GM18861 (cell line): ENCODE data around the gene SH2D4B.

Source experiments
- ATAC-seq: cut with Tn5 transposase; IDR thresholded peaks from one replicate; pipeline ENCODE4 v1.9.1; 2021; ENCODE audit not compliant: unreplicated experiment

The SH2D4B gene

DNA sequence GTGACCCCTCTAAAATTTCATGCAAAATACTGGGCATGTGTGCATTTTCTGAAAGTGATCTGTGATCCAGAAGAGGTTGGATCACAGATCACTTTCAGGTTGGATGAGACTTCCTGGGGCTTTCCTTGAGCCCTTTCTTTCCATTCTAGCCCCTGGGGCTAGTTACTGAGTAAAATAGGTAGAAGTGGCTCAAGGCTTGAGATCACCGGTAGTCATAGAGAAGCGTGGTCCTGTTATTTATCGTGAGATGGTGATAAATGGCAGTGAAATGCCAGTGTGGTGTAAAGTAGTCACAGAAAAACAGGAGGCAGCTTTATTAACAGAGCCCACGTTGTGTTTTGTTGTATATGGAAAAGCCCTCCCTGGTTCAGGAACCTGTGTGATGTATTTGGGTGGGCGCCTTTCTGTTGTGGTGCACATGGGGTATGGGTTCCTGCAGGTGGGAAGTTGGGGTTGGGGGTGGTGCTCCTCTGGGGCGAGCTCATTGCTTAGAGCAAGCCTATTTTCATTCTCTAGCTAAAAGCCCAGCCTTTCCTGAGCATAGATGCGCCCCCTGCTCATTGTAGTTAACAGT lies 34.0 kb upstream of the SH2D4B start:
- no peak for ATAC-seq

DNA sequence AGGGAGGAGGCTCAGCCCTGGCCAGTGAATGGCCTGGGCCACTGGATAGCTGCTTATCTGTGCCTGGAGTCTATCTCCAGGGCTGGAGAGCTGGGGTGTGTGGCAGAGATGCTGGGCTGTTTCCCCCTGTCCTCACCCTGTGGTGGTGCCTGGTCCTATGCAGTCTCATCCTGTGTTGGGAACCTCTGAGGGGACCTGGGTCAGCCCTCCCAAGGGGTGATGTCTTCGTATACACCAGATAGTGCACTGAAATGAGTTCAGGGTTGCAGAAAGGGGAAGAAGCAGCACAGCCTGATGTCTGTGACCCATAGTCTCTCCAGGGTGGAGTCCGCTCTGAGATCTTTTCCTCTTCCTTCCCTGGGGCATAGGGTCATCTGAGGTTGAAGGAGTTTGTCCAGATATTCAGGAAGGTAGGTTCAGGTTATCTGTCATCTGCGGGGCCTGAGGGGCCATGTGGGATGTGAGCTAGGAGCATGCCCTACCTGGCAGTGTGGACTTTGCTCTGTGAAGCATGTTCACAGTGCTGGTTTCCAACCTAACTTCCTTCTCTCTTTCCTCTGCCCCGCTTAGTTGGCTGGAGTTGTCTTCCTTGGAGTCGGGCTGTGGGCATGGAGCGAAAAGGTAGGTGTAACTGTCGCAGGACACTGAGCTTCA lies 33.4 kb upstream of the SH2D4B start:
- no peak for ATAC-seq

DNA sequence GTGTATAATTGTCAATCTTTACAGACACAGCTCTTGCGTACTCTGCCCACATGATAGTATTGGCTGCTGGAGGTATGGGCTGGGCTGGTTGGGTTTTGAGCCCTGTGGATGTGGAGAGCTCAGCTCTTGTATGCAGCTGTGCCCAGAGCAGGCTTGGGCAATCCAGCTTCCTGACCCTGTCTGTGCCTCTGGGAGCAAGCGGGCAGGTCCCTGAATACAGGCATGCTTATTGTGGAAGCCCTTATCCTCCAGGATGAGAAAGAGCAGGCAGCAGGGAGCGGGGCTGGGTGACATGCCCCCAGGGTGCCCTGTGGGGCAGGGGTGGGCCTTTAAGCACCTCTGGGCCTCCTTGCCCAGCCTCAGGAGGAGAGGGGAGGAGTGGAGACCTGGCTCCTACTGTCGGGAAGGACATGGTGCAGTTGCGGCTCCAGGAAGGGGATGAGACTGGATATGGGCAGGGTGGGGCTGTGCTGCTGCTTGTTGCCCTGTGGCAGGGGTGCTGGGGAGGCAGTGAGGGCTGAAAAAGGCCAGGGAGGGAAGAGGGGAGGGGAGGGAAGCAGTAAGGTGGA lies 32.7 kb upstream of the SH2D4B start:
- no peak for ATAC-seq

DNA sequence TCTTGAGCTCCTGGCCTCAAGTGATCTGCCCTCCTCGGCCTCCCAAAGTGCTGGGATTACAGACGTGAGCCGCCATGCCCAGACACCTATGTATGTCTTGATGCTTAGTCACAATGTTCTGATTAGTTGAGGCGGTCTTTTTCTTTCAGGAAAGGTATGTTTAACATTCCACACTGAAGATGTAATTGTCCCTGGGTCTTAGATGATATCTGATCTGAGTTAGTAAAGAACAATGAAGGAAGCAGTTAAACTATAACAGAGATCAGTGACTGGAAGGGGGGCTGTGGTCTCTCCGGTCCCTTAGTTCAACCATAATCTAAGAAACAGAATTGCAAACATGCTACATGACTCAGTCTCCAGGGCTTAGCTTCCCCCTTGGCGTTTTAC lies 31.5 kb upstream of the SH2D4B start:
- no peak for ATAC-seq

DNA sequence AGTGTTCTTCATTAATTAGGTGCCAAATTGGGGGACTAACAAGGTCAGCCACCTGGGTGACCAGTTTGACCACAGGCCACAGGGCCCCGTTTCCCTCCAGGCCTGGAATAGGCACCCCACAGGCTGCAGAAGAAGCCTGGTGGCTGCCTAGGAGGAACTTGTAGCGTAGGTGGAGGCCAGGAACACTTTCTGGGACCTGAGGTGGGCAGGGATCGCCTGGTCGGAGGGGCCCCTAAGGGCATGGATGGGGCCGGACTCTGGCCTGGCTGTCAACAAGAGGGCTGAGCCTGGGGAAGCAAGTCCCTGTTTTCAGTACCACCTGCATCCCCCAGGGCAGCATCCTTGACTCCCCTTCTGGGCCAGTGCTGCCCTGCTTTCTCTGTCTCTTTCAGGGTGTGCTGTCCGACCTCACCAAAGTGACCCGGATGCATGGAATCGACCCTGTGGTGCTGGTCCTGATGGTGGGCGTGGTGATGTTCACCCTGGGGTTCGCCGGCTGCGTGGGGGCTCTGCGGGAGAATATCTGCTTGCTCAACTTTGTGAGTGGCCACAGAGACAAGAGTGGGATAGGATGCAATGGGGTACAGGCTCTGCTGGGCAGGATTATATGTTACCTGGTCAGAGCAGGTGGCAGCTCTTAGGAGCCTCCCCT lies 30.7 kb upstream of the SH2D4B start:
- ATAC-seq = no peak

DNA sequence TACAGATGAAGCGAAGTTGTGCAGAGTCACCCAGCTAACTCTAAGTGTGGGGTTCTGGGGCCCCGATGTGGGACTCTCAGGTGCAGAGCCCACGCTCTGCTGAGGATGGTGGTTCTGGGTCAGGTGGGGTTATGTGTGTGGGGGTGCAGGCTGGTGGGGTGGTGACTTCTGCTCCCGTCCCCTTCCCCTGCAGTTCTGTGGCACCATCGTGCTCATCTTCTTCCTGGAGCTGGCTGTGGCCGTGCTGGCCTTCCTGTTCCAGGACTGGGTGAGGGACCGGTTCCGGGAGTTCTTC lies 28.6 kb upstream of the SH2D4B start:
- ATAC-seq = no peak

DNA sequence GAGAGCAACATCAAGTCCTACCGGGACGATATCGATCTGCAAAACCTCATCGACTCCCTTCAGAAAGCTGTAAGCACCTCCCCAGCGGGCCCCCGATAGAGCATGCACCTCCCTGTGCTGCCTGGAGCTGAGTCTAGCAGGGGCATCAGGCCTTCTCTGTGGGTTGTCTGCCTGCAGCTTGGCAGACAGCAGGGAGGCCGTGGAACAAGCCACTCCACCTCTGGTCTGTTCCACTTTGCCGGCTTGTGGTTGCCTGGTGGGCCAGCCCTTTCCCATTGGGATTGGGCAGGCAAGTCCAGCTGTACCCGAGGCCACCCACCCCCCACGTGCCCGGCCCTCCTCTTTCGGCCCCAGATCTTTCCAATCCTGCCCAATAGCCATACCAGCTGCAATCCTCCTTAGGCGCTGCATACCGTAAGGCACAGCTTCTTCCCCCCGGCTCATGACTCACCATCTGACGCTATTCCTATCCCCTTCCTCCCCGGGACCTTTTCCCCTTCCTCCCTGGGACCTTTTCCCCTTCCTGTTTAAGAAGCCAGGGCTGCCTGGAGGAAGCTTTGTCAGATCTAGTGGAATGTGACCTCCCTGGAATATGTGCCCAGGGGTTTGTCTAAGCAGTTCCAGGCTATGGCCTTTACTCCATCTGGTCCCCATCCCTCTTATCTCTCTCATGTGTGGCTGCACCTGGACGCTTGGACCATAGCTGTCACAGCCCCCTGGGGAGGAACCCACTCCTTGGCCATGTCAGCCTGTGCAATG lies 28.1 kb upstream of the SH2D4B start:
- ATAC-seq = no peak

DNA sequence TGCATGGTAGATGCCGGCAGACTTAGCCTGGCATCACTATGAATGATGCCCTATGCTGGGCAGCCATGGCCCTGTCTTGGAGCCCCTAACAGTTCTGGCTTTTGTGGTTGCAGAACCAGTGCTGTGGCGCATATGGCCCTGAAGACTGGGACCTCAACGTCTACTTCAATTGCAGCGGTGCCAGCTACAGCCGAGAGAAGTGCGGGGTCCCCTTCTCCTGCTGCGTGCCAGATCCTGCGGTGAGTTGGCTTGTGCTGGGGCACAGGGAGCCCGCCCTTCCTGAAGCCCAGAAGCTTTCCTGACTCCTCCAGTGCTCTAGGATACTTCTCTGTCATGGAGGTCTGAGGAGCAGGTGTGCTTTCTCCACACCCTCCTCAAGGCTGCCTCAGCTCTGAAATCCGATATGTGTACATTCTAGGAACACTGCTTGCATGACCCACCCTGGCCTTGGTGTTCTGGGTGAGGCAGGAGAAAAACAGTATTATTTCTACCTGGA lies 25.6 kb upstream of the SH2D4B start:
- ATAC-seq = no peak

DNA sequence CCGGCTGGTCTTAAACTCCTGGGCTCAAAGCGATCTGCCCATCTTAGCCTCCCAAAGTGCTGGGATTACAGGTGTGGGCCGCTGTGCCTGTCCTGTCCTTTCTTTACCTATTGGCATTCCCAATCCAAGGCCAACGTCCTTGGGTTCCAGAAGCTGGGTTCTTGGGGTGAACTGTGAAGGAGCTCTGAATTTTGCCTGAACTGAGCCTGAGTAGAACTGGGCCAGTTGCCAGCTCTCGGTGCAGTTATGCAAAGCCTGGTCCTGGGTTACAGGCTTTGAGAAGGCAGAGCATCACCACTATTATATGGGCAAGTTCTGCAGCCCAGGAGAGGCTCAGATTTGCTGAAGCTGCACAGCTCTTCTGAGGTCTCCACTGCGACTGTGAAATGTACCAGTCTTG lies 24.6 kb upstream of the SH2D4B start:
- ATAC-seq = no peak

DNA sequence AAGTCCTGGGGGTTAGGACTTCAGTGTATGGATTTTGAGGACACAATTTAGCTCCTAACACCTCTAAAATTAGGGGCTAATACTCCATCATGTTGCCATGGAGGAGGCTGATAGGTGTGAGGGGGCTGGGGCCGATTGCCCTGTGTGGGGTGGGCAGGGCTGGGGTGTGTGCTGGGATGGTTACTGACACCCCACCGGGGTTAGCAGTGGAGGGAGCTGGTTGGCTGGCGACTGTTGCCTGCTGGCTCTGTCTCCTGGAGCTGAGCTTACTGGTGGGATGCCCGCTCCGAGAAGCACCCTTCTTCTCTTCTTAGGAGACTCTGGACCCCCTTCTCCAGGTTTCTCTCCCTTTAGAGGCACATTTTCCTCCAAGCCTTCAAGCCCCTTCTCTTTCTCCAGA lies 22.2 kb upstream of the SH2D4B start:
- no peak for ATAC-seq

DNA sequence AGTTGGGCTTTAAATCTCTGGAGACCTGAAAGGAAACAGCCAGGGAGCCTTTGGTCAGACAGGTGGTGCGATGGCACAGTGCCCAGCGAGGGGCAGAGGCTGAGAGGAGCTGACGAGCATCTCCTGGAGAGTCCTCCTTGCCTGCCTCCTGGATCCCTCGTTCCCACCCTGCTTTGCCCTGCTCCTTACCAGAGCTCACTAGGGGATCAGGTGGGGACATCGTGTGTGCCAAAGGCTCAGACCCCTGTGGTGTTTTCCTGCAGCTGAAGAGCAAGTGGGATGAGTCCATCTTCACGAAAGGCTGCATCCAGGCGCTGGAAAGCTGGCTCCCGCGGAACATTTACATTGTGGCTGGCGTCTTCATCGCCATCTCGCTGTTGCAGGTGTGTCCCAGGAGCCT lies 21.8 kb upstream of the SH2D4B start:
- ATAC-seq = no peak

DNA sequence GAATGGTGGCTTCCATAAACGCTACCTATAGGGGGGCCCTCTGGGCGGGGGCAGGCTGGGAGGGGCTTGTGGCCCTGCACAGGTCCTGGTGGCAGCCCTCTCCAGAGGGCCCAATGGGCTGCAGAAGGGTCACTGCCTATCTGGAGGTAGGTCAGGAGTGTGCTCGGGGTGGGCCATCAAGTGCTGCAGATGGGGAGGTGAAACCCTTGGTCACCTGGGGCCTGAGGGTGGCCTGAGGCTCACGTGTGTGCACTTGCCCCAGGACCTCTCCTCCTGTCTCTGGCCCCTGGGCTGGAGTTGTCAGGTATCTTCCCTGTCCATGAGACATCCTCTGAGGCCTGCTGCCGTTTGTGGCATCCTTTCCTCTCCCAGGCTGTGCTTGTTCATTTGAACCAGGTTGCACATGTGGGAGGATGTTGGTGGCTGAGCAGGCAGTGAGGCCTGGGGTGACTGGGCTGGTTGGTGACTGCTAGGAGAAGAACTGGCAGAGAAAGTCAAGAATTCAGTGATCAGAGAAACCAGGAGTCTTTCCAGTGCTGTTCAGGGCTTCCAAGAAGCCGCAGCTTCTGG lies 21.1 kb upstream of the SH2D4B start:
- no peak for ATAC-seq

DNA sequence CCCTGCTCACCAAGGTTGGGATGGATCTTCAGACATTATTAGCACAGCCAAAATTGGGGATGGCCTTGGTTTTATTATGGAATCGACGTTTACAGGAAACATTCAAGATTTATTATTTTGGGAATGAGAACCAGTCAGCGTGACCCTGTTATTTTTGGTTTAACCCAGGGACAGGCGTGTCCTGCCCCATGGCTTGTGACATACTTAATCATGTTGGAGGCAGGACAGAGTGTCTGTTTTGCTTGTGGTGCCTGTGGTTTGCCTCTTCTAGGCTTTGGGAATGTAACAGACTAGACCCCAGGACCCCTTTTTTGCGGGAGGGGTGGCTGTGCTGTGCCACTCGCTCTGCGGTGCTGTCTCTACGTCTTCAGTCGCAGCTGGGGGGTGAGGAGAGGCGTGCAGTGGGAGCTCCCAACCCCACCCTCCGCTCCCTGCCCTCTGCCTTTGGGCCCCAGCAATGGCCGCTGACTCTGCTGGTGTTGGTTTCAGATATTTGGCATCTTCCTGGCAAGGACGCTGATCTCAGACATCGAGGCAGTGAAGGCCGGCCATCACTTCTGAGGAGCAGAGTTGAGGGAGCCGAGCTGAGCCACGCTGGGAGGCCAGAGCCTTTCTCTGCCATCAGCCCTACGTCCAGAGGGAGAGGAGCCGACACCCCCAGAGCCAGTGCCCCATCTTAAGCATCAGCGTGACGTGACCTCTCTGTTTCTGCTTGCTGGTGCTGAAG lies 20.1 kb upstream of the SH2D4B start:
- ATAC-seq = no peak

DNA sequence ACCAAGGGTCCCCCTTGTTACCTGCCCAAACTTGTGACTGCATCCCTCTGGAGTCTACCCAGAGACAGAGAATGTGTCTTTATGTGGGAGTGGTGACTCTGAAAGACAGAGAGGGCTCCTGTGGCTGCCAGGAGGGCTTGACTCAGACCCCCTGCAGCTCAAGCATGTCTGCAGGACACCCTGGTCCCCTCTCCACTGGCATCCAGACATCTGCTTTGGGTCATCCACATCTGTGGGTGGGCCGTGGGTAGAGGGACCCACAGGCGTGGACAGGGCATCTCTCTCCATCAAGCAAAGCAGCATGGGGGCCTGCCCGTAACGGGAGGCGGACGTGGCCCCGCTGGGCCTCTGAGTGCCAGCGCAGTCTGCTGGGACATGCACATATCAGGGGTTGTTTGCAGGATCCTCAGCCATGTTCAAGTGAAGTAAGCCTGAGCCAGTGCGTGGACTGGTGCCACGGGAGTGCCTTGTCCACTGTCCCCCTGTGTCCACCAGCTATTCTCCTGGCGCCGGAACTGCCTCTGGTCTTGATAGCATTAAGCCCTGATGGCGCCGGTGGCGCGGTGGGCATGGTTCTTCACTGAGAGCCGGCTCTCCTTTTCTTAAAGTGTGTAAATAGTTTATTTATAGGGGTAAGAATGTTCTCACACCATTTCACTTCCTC lies 19.4 kb upstream of the SH2D4B start:
- no peak for ATAC-seq

DNA sequence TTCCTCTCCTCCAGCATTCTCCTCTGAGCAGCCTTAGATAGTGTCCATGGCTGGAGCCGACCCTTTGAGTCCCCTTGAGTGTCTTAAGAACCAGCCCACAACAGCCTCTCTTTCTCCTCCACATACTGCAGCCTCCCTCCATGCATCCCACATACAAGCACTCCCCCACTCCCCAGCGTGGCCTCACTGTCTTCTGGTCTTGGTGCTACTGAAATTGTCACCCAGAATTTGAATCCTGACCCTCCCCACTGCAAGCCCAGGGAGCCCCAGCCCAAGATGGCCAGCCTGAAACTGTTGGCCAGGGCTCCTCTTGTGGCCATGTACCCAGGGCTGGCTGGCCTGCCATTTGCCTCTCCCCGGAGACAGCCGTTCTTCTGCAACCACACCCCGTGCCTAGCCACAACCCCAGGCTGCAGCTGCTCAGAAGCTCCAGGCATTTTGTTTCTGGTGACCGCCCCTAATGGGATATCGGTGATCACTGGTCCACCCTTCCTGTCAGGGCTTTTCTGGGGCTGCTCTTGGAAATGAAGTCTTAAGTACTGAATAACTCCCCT lies 18.8 kb upstream of the SH2D4B start:
- no peak for ATAC-seq

DNA sequence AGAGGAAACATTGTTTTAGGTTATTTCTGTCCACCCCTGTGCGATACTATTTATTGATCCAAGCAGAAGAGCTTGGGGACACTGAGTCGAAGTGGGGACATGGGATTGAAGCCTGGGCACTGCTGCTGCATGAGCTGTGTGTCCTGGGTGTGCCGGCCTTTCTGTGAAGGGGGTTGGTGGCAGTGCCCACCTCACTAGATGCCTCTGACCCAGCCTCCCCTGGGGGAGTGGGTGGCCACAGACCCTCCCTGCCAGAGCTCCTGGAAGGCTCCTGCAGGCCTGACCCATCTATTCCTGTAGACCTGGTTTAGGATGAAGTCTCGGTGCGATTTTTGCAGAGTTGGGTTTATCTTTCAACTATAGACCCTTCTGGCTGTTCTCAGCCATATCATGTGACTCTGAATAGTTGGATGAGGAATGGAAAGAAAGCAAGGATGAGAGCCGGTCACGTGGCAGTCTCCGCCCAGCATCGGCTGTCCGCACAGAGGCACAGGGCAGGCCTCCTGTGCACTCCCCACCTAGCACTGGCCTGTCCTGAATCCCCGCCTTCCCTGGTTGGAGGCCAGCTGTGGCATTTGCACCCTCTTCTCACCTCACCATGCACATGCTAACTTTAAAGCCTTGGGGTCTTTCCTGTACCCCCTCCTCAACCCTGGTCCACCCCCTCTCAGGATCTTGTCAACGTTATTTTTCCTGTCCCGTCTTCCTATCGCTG lies 17.6 kb upstream of the SH2D4B start:
- ATAC-seq = no peak

DNA sequence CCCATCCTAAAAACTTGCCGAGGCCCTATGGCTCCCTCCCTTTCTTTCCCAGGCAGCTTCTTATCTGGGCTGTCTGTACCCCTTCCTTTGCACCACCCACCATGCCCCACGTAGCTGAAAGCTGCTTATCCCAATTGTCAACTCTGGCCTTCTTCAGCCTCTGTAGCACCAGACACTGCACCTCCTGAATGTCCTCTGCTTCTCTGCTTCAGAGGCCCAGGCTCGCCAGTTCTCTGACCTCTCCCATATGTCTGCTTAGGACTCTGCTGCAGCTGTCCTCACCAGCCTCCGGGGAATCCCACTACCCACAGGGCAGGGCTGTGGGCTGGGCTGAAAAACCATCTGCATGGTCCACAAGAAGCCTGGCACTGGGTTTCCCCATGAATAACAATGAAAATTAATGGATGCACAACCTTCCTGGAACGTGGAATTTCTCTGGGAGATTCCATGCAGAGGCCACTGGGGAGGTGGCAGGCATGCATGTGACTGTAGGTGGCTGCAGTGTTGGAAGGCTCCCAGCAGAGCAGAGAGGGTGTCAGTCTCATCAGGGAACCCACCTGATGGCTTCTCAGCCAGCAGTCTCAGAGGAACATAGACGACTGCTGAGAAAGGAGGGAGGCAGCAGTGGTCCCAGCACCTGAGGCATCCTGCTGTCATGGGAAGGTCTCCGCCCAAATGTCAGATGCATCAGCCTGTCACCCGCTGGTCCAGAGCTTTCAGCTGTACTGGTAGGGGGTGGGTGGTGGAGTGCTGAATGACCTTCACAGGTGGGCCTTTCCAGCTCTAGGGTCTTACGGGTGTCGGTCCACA lies 16.8 kb upstream of the SH2D4B start:
- ATAC-seq = no peak

DNA sequence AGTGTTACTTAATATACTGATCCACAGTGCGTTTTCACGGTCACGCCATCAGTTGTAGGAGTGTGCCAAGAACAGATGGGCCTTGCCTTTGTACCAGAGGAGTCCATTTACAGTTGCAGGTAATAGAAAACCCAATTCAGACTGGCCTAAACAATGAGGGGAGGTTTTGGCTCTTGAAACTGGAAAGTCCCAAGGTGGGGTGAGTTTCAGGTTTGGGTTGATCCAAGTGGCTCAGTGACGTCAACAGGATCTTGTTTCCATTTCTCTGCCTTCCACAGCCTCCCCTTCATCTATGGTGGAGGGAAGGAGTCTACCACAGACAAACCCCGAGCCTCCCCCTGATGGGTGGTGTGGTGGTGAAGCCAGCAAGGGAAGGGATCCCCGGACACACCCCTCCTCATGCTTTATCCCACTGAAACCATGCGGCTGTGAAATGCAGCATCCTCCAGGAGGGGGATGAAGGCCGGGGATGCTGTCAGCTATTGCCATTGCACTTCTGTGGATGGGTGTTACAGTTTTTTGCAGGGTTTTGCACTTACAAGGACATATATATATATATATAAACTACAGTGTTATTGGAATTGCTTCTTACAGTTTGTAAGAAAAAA lies 14.8 kb upstream of the SH2D4B start:
- no peak for ATAC-seq
